ENCODE results near the gene CAB39. TPM values are rescaled to one million over a fixed set of nuclear protein-coding genes. Genes with fewer than 3 reads are reported as not detected.

CAB39 gene
- total RNA-seq, 2 experiments from 2014 or later = 175 to 178 TPM

DNA sequence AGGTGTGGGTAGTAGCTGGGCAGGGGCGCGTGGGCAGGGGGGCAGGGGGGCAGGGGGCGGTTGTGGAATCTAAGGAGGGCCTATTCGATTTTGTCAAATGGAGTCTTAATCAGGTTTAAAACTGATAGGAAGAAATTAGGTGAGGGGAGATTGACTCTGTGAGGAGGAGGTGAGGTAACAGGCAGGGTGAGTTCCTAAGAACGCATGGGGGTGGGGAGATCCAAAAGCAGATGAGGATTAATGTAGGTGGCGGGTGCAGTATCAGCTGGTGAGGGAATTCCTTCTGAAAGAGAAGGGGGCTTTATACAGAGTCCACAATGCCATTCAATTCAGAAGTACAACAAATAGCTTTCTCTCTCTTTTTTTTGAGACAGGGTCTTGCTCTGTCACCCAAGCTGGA lies 72.7 kb downstream of the CAB39 start:
- ChIA-PET POLR2A (interaction anchor here (1.2 kb wide), 1 partner anchor 73 kb away, joined by 3 read pairs; no protein-coding TSS in a partner anchor), CTCF (interaction anchor here (1.5 to 2.4 kb wide), 2 partner anchors 13 to 23 kb away, joined by 3 to 10 read pairs; no protein-coding TSS in a partner anchor)
- H3K4me1 Mint-ChIP-seq (ENCODE audit: low read depth) = peaks cover 69% of the 10 kb centered on the region
- H3K4me3 Mint-ChIP-seq = no peak overlapping the region
- peaks cover 51% of the 10 kb centered on the region for H3K9me3 Mint-ChIP-seq (ENCODE audit: insufficient read depth)
- no peak for ATAC-seq
- H3K36me3 Mint-ChIP-seq (ENCODE audit: low read depth) = peaks cover 93% of the 10 kb centered on the region
- DNase-seq = no peak
- no peaks in the 10 kb centered on the region for H3K27me3 Mint-ChIP-seq (ENCODE audit: low read depth)
- peak overlapping the region; percentile 47 for H3K27ac Mint-ChIP-seq

DNA sequence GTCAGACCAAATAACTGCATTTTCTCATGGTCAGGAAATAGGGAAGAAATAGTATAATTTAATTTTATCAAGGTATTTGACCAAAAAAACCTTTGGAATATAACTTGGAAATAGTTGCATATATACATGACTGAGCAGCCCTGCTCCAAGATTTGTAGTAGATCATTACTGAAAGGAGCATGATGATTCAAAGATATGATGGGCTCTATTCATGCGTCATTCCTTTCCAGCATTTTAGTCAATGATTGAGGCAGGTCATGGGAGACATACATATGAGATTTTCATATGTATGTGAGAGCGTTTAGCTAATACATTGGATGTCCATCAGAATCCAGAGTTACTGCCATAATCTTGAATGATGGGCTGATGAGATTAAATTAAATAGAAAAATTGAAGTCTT lies 74.5 kb downstream of the CAB39 start:
- POLR2A ChIA-PET = no interaction called here
- H3K27ac Mint-ChIP-seq = no peak overlapping the region
- H3K36me3 Mint-ChIP-seq (ENCODE audit: low read depth) = peaks cover 94% of the 10 kb centered on the region
- no peak for DNase-seq
- CTCF ChIA-PET = interaction anchor here (1.0 to 2.4 kb wide), 2 partner anchors 11 to 64 kb away, joined by 3 to 10 read pairs; no protein-coding TSS in a partner anchor
- H3K27me3 Mint-ChIP-seq (ENCODE audit: low read depth) = no peaks in the 10 kb centered on the region
- no peak overlapping the region for H3K4me3 Mint-ChIP-seq
- no peak for ATAC-seq
- peaks cover 43% of the 10 kb centered on the region for H3K9me3 Mint-ChIP-seq (ENCODE audit: insufficient read depth)
- peaks cover 59% of the 10 kb centered on the region for H3K4me1 Mint-ChIP-seq (ENCODE audit: low read depth)

DNA sequence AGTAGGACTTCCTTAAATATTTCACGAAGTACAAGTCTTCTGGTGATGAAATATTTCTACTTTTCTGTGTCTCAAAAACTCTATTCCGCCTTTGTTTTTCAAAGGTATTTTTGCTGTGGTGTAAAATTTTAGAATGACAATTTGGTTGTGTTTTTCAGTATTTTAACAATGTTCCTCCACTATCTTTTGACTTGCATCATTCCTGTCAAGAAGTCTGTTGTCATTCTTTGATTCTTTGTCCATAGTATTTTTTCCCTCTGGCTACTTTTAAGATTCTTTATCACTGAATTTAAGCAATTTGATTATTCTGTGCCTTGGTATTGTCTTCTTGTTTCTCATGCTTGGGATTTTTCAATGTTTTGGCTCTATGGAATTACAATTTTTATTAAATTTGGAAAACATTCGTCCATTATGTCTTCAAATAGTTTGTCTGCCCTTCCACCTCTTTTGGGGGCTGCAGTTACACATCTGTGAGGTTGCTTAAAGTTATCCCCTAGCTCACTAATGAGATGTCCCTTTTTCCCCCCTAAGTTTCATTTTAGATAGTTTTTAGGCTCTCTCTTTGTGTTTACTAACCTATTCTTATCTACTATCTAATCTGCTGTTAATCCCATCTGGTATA lies 76.0 kb downstream of the CAB39 start:
- DNase-seq (no peak), ATAC-seq (no peak)
- POLR2A ChIA-PET = no interaction called here
- CTCF ChIA-PET = interaction anchor here (1.2 to 1.5 kb wide), 2 partner anchors 8 to 10 kb away, joined by 3 to 8 read pairs; no protein-coding TSS in a partner anchor
- Mint-ChIP-seq H3K9me3 (ENCODE audit: insufficient read depth) (peaks cover 51% of the 10 kb centered on the region), H3K27ac (peak overlapping the region; percentile 14), H3K4me3 (no peak overlapping the region), H3K36me3 (ENCODE audit: low read depth) (peaks cover 96% of the 10 kb centered on the region), H3K27me3 (ENCODE audit: low read depth) (no peaks in the 10 kb centered on the region), H3K4me1 (ENCODE audit: low read depth) (peaks cover 62% of the 10 kb centered on the region)

DNA sequence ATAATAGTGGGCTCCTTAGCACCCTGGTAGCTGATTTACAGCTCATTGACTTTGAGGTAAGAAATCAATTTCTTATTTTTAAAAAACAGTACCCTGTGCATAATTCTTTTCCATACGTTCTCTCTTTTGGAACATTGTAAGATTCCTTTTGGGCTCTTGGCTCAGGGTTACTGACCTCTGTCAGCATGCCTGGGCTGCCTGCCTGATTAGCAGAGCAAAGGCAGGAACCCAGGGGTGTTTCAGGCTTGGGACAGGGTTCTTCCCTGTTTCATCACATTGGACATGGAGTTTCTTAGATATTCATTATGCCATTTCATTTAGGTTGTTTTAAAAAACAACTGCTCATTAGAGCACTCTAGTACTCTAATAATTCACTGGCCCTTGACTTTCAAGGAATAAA lies 78.3 kb downstream of the CAB39 start:
- Mint-ChIP-seq H3K27me3 (ENCODE audit: low read depth) (no peaks in the 10 kb centered on the region), H3K4me3 (no peak overlapping the region), H3K9me3 (ENCODE audit: insufficient read depth) (peaks cover 38% of the 10 kb centered on the region), H3K27ac (no peak overlapping the region), H3K4me1 (ENCODE audit: low read depth) (peaks cover 58% of the 10 kb centered on the region), H3K36me3 (ENCODE audit: low read depth) (peaks cover 90% of the 10 kb centered on the region)
- ChIA-PET CTCF (interaction anchor here (1.3 to 1.8 kb wide), 2 partner anchors 10 to 77 kb away, joined by 5 to 8 read pairs; no protein-coding TSS in a partner anchor), POLR2A (interaction anchor here (1.0 kb wide), 1 partner anchor 10 kb away, joined by 3 read pairs; no protein-coding TSS in a partner anchor)
- DNase-seq (no peak), ATAC-seq (no peak)

DNA sequence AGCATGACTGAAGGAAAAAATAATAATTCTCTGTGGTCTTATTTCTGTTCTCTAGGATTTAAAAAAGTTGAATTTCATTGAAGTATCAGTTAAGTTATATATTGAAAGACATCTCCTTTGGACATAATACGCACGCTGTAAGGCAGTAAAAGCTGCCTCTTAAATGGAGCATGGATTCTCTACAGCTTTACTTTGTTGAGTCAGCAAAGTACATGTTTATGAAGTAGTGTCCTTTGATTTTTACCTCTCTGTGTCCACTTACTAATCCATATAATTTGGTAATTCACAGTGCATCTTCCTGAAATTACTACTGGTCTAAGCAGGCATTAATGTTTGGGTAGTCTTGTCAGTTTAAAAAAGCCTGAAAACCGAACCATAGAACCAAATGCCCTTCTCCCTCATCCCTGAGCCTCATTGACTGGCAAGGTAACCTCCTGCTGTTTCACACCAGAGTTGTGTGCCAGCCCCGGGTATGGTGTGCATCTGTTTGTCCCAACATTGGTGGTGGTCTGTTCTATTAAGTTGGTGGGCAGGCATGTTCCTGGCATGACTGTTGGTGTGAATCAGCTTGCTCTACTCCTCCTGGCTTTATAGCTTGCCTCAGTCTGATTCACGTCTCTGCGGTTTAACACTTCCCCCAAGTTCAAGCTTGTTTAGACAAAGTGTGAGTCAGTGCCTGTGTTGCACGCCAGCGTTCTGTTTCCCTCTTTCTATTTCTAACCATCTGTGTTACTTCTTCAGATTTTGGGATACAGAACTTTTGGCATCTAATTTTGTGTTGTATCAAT lies 81.1 kb downstream of the CAB39 start:
- CTCF ChIA-PET = interaction anchor here (0.6 to 3.2 kb wide), 7 partner anchors 13 to 135 kb away, joined by 3 to 23 read pairs (median 4); partner anchors contain the start of gene CAB39
- Mint-ChIP-seq H3K9me3 (ENCODE audit: insufficient read depth) (peaks cover 14% of the 10 kb centered on the region), H3K36me3 (ENCODE audit: low read depth) (peaks cover 67% of the 10 kb centered on the region), H3K4me1 (ENCODE audit: low read depth) (peaks cover 49% of the 10 kb centered on the region), H3K4me3 (peak overlapping the region; percentile 65), H3K27ac (peak overlapping the region; percentile 89), H3K27me3 (ENCODE audit: low read depth) (no peaks in the 10 kb centered on the region)
- POLR2A ChIA-PET = interaction anchor here (0.5 to 2.8 kb wide), 8 partner anchors 12 to 568 kb away, joined by 3 to 19 read pairs (median 4); no protein-coding TSS in a partner anchor
- DNase-seq (peak; percentile 83), ATAC-seq (peak; percentile 93)

DNA sequence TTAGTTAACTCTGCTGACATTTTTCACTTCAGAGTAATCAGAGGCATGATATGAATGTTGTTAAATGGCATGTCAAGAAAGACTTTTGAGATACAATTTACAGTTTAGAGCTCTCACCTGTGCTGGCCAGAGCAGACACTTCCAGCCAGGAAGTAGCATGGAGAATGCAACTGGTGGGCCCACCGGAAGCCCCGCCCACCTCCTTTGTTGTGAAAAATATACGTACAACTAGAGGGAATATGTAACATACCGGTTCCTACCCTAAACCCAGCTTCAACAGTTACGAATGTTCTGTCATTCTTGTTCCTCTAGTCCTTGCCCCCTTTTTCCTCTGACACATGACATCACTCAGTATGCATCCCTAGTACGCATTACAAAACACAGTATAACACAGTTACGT lies 81.9 kb downstream of the CAB39 start:
- Mint-ChIP-seq H3K9me3 (ENCODE audit: insufficient read depth) (peaks cover 9% of the 10 kb centered on the region), H3K4me3 (peak overlapping the region; percentile 65), H3K27ac (peak overlapping the region; percentile 89), H3K4me1 (ENCODE audit: low read depth) (peaks cover 43% of the 10 kb centered on the region), H3K36me3 (ENCODE audit: low read depth) (peaks cover 66% of the 10 kb centered on the region), H3K27me3 (ENCODE audit: low read depth) (no peaks in the 10 kb centered on the region)
- ChIA-PET POLR2A (interaction anchor here (0.5 to 2.8 kb wide), 9 partner anchors 13 to 568 kb away, joined by 3 to 19 read pairs (median 3); no protein-coding TSS in a partner anchor), CTCF (interaction anchor here (0.6 to 3.2 kb wide), 7 partner anchors 14 to 912 kb away, joined by 3 to 23 read pairs (median 4); partner anchors contain the start of gene CAB39)
- DNase-seq (peak; percentile 36), ATAC-seq (peak; percentile 19)

DNA sequence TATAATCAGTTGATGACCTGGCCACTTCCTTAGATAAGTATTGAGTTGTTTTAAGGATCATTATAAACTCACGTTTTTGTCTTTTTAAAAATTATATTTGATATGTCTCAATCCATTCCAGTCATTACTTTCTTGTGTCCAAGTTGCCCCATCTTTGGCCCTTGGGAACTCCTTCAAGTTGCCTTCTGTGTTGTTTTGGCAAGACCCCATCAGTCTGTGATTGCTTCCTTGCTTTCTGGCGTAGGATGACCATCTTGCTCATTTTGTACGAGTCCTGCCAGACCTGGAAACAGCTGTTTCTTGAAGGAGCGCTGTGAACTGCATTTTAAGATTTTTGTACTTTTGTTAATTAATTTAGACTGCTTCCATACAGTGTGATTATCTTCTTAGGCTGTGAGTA lies 83.2 kb downstream of the CAB39 start:
- no peak overlapping the region for H3K4me3 Mint-ChIP-seq
- ChIA-PET CTCF (interaction anchor here (1.0 to 4.5 kb wide), 8 partner anchors 10 to 181 kb away, joined by 3 to 61 read pairs (median 26); partner anchors contain the start of gene CAB39), POLR2A (interaction anchor here (1.7 kb wide), 1 partner anchor 82 kb away, joined by 11 read pairs; no protein-coding TSS in a partner anchor)
- ATAC-seq = no peak
- no peaks in the 10 kb centered on the region for H3K27me3 Mint-ChIP-seq (ENCODE audit: low read depth)
- H3K36me3 Mint-ChIP-seq (ENCODE audit: low read depth) = peaks cover 63% of the 10 kb centered on the region
- peaks cover 9% of the 10 kb centered on the region for H3K9me3 Mint-ChIP-seq (ENCODE audit: insufficient read depth)
- peaks cover 45% of the 10 kb centered on the region for H3K4me1 Mint-ChIP-seq (ENCODE audit: low read depth)
- DNase-seq = no peak
- no peak overlapping the region for H3K27ac Mint-ChIP-seq

DNA sequence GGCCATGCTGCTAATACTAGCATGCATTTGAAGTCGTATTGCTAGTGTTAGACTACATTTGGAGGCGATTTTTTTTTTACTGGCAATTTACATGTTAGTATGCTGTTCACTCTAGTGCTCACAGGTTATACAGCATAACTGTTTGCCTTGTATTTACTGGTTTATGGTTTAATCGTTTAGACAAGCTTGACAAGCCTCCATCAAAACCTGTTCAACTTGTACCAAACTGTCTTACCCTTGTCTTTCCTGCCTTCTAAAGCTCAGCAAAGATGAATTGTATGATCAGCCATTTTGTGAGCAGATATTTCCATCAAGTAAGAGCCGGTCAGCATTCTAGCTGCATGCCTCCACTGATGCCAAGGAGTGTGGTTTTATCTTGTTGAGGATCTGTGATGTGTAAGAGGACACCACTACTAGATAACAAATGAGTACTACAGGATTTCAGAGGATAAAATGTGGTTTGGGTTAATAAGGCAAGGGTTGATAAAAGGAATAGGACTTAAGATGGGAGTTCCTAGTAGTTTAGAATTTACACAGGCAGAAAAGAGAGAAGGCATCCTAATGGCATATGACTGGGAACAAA lies 83.7 kb downstream of the CAB39 start:
- CTCF ChIA-PET = interaction anchor here (0.6 to 4.5 kb wide), 12 partner anchors 18 to 730 kb away, joined by 3 to 61 read pairs (median 14); partner anchors contain the start of gene CAB39
- ATAC-seq (no peak), DNase-seq (no peak)
- POLR2A ChIA-PET = interaction anchor here (1.7 kb wide), 1 partner anchor 82 kb away, joined by 11 read pairs; no protein-coding TSS in a partner anchor
- Mint-ChIP-seq H3K4me1 (ENCODE audit: low read depth) (peaks cover 43% of the 10 kb centered on the region), H3K9me3 (ENCODE audit: insufficient read depth) (peaks cover 9% of the 10 kb centered on the region), H3K27ac (no peak overlapping the region), H3K4me3 (no peak overlapping the region), H3K27me3 (ENCODE audit: low read depth) (no peaks in the 10 kb centered on the region), H3K36me3 (ENCODE audit: low read depth) (peaks cover 61% of the 10 kb centered on the region)

DNA sequence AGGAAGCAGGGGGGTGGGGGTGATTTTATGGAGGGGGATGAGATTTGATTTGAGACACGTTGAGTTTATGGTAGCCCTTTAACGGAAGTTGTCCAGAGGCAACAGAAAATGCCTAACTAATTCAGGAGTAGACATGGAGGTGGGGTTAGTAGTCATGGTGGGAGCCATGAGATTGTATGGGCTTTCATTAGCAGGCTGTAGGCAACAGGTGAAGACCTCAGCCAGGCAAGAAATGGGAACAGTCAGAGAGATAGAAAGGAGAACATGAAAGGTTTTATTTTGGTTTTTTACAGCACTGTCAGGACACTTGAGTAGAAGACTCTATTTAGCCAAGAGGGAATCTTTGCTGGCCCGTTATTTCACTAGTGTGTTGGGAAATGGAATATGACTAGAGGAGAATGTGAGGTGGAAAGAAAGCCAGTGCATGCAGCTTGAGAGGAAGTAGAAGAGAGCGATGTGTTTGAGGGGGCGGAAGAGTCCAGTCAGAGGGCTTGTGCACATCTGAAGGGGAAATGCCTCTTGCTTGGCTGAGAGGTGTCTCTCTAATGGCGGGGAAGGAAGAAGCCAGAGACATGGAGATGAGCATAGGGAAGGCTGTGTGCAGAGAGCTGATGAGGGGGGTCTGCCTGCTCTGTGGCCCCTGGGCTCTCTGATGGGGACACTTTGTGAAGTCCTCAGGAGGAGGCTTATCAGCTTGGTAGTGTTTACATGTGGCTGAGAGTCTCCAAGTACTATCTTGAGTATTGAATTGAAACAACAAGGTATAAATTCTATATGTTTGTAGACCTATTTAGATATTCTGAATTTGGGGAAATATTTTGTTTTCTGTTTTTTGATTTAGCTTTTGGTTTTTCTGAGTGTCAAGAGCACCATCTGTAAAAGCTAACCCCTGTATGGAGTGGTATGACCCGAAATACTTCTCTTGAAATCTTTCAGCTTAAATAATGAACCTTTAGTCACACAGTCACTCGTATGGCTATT lies 85.2 kb downstream of the CAB39 start:
- no peaks in the 10 kb centered on the region for H3K27me3 Mint-ChIP-seq (ENCODE audit: low read depth)
- no peak overlapping the region for H3K27ac Mint-ChIP-seq
- ATAC-seq = peak; percentile 29
- POLR2A ChIA-PET = interaction anchor here (0.8 to 1.9 kb wide), 7 partner anchors 15 to 139 kb away, joined by 3 to 11 read pairs (median 7); no protein-coding TSS in a partner anchor
- H3K4me3 Mint-ChIP-seq = no peak overlapping the region
- H3K9me3 Mint-ChIP-seq (ENCODE audit: insufficient read depth) = peaks cover 1% of the 10 kb centered on the region
- H3K36me3 Mint-ChIP-seq (ENCODE audit: low read depth) = peaks cover 62% of the 10 kb centered on the region
- H3K4me1 Mint-ChIP-seq (ENCODE audit: low read depth) = peaks cover 42% of the 10 kb centered on the region
- CTCF ChIA-PET = interaction anchor here (0.7 to 4.5 kb wide), 64 partner anchors 8 to 997 kb away, joined by 3 to 61 read pairs (median 4); partner anchors contain the start of gene CAB39
- DNase-seq = peak; percentile 46

DNA sequence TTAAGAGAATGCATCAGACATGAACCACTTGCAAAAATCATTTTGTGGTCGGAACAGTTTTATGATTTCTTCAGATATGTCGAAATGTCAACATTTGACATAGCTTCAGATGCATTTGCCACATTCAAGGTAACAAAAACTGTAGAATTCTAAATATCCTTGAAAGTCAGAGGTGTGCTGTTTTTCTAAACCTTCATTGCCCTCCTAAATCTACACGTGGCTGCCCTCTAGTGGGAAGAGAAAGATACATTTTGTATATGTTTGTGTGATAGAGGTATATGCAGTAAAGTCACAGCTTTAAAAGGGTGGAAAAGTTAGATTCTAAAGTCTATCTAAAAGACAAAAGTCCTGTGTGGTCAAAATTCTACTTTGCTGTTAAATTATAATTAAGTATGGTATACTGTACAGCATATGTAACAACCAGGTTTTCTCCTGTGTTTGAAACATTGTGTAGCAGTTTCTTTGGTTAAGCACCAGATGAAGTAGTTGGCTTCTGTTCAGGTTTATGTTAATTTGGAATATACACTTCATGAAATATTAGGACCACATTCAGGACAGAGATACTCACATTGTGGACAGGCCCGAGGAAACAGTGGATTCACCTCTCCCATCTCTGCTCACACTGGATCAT lies 86.2 kb downstream of the CAB39 start:
- H3K4me1 Mint-ChIP-seq (ENCODE audit: low read depth) = peaks cover 43% of the 10 kb centered on the region
- H3K9me3 Mint-ChIP-seq (ENCODE audit: insufficient read depth) = no peaks in the 10 kb centered on the region
- peak; percentile 74 for DNase-seq
- no peaks in the 10 kb centered on the region for H3K27me3 Mint-ChIP-seq (ENCODE audit: low read depth)
- peaks cover 62% of the 10 kb centered on the region for H3K36me3 Mint-ChIP-seq (ENCODE audit: low read depth)
- ChIA-PET CTCF (interaction anchor here (0.7 to 4.5 kb wide), 64 partner anchors 9 to 998 kb away, joined by 3 to 61 read pairs (median 4); partner anchors contain the start of gene CAB39), POLR2A (interaction anchor here (0.6 to 1.9 kb wide), 7 partner anchors 16 to 184 kb away, joined by 3 to 9 read pairs (median 5); no protein-coding TSS in a partner anchor)
- no peak for ATAC-seq
- no peak overlapping the region for H3K4me3 Mint-ChIP-seq
- peak overlapping the region; percentile 63 for H3K27ac Mint-ChIP-seq
